Parathyroid adenoma (tissue), 2 donors: ENCODE measurements around the gene TAF4.

Experiments
- H2AFZ ChIP-seq: fragments of 300-600 bp; sonication (generic); one replicate; pipeline ENCODE4 v1.7.0; 2017; ENCODE audit warnings: antibody characterized with exemption, mild to moderate bottlenecking
- H3K27ac ChIP-seq: fragments of 300-600 bp; sonication (generic); one replicate; pipeline ENCODE4 v1.7.0; 2017
- H3K27me3 ChIP-seq: fragments of 300-600 bp; sonication (generic); one replicate; pipeline ENCODE4 v1.7.0; 2017; ENCODE audit warnings: low read length; ENCODE audit not compliant: control insufficient read depth, insufficient read depth
- H3K36me3 ChIP-seq: fragments of 300-600 bp; sonication (generic); one replicate; pipeline ENCODE4 v1.7.0; 2017; ENCODE audit warnings: low read length; ENCODE audit not compliant: control insufficient read depth, insufficient read depth
- H3K4me1 ChIP-seq: fragments of 300-600 bp; sonication (generic); one replicate; pipeline ENCODE4 v1.7.0; 2017; ENCODE audit warnings: control low read depth
- H3K4me2 ChIP-seq: fragments of 300-600 bp; sonication (generic); one replicate; pipeline ENCODE4 v1.7.0; 2017; ENCODE audit warnings: low read length
- H3K4me3 ChIP-seq: fragments of 300-600 bp; sonication (generic); one replicate; pipeline ENCODE4 v1.7.0; 2017; ENCODE audit warnings: low read depth, low read length
- H3K79me2 ChIP-seq: fragments of 300-600 bp; sonication (generic); one replicate; pipeline ENCODE4 v1.7.0; 2017; ENCODE audit warnings: control low read depth
- H3K9ac ChIP-seq: fragments of 300-600 bp; sonication (generic); one replicate; pipeline ENCODE4 v1.7.0; 2017; ENCODE audit warnings: mild to moderate bottlenecking
- H3K9me3 ChIP-seq: fragments of 300-600 bp; sonication (generic); one replicate; pipeline ENCODE4 v1.7.0; 2017; ENCODE audit warnings: low read length; ENCODE audit not compliant: control insufficient read depth
- TF ChIP-seq, protein P1 (sequence below): fragments of 300-600 bp; sonication (generic); IDR thresholded peaks from one replicate; pipeline ENCODE4 v1.7.0; 2017; ENCODE audit warnings: antibody characterized with exemption, mild to moderate bottlenecking
- donor health status: primary hyperparathyroidism.

TAF4 gene

DNA sequence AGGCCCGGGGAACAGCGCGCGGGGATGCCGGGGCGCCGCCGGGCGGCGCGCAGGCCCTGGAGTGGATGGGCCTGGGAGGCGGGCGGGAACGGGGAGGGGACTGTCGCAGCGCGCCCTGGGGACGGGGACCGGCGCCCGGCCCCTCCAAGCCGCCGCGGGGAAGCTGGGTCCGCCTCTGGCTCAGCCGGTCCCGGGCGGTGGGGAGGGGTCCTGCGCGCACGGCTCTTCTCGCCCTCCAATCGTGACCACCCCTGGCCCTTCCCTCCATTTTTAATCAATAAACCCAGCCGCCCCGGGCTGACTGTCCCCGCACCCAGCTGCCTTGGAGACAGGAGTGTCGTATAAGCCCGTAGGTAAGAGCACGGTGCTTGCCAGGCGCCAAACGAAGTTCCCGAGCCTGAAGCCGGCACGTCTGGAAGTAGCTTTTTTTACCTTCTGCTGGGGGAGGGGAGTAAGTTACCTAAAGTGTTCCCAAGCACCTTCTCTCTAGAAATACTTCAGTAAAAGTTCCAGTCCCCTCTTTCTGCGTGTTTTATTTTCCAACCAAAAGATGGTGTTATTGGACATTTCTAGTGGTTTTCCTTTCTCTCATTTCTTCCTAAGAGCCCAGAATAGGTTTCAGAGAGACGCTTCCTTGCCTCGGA, 780 bp upstream of the TAF4 start:
- peak overlapping the region; percentile 100 for H2AFZ ChIP-seq
- H3K4me1 ChIP-seq = peaks cover 16% of the 10 kb centered on the region
- peak overlapping the region; percentile 74 for H3K4me2 ChIP-seq
- H3K27me3 ChIP-seq = no peaks in the 10 kb centered on the region
- peak overlapping the region; percentile 95 for H3K27ac ChIP-seq
- TF ChIP-seq, protein P1, sequence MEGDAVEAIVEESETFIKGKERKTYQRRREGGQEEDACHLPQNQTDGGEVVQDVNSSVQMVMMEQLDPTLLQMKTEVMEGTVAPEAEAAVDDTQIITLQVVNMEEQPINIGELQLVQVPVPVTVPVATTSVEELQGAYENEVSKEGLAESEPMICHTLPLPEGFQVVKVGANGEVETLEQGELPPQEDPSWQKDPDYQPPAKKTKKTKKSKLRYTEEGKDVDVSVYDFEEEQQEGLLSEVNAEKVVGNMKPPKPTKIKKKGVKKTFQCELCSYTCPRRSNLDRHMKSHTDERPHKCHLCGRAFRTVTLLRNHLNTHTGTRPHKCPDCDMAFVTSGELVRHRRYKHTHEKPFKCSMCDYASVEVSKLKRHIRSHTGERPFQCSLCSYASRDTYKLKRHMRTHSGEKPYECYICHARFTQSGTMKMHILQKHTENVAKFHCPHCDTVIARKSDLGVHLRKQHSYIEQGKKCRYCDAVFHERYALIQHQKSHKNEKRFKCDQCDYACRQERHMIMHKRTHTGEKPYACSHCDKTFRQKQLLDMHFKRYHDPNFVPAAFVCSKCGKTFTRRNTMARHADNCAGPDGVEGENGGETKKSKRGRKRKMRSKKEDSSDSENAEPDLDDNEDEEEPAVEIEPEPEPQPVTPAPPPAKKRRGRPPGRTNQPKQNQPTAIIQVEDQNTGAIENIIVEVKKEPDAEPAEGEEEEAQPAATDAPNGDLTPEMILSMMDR = no peak
- peak overlapping the region; percentile 56 for H3K4me3 ChIP-seq
- H3K9me3 ChIP-seq = no peaks in the 10 kb centered on the region
- peak overlapping the region; percentile 37 for H3K9ac ChIP-seq
- H3K79me2 ChIP-seq = peaks cover 27% of the 10 kb centered on the region
- H3K36me3 ChIP-seq = no peaks in the 10 kb centered on the region

DNA sequence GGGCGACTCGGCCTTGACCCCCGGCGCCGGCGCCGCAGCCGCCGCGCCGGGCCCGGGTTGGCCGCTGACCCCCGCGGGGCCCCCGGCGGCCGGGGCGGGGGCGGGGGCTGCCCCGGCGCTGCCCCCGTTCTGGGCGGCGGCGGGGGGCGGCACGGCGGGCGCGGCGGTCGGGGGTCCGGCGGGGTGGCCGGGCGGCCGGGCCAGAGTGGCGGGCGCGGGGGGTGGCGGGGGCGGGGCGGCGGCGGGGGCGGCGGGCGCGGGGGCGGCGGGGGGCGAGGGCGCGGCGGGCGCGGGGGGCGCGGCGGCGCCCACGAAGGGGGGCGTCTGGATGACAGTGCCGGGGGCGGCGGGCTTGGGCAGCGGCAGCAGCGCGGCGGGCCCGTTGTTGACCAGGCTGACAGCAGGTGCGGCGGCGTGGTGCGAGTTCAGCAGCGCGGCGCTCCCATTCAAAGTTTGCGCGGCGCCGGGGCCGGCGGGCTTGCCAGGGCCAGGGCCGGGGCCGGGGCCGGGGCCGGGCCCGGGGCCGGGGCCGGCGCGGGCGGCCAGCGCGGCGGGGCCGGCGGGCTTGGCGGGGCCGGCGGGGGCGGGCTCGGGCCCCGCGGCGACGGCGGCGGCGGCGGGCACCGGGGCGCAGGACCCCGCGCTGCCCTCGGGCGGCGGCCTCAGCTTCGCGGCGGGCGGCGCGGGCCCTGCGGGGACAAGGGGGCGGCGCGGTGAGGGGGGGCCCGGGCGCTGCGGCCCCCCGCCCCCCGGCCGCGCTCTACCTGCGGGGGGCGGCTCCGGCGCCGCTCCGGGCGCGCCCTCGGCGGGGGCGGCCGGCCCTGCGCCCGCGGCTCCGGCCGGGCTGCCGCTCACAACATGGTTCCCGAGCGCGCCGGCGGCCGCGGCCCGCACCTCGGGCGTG, 659 bp downstream of the TAF4 start:
- Histone ChIP-seq H3K9ac (no peak overlapping the region), H3K4me1 (peaks cover 16% of the 10 kb centered on the region), H3K36me3 (no peaks in the 10 kb centered on the region), H3K79me2 (peaks cover 41% of the 10 kb centered on the region), H3K27ac (no peak overlapping the region), H3K4me2 (no peak overlapping the region), H3K9me3 (no peaks in the 10 kb centered on the region), H2AFZ (no peak overlapping the region), H3K27me3 (no peaks in the 10 kb centered on the region), H3K4me3 (peak overlapping the region; percentile 14)
- TF ChIP-seq, protein P1 = no peak

DNA sequence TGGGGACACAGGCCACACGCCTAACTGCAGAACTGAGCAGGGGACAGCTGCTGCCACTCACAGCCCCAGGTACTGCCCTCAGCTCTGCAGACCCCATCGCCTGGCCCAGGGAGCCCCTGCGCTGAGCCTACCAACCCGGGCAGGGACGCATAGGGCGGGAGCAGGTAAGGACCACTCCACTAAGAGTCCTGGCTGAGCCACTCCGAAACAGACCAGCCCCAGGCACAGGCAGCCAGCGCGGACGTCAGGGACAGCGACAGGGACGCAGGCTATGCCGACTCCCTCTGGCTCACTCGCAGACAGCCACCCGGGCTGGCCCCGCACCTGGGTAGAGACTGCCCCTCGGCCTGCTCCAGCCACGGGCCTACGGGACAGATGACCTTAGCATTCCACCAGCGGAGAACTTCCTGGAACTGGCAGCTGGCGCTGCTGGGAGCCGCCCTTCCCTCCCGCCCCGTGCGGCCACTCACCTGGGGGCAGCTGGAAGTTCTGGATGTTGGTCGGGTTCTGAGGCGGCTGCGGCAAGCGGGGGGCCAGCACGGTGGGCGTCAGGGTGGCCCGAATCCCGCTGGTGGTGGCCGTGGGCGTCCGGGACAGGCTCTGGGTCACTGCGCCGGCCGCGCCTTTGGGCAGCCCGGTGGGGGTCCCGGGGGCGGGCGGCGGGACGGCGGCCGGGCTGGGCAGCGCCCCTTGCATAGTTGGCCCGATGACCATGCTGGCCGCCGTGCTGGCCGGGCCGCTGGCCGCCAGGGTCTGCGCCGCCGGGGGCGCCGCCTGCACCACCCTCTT, 1.5 kb downstream of the TAF4 start:
- Histone ChIP-seq H3K9ac (no peak overlapping the region), H3K79me2 (peaks cover 48% of the 10 kb centered on the region), H3K4me2 (peak overlapping the region; percentile 72), H3K27ac (no peak overlapping the region), H3K4me3 (peak overlapping the region; percentile 32), H3K36me3 (no peaks in the 10 kb centered on the region), H3K9me3 (no peaks in the 10 kb centered on the region), H3K4me1 (peaks cover 16% of the 10 kb centered on the region), H3K27me3 (no peaks in the 10 kb centered on the region), H2AFZ (no peak overlapping the region)
- TF ChIP-seq, protein P1 = no peak

DNA sequence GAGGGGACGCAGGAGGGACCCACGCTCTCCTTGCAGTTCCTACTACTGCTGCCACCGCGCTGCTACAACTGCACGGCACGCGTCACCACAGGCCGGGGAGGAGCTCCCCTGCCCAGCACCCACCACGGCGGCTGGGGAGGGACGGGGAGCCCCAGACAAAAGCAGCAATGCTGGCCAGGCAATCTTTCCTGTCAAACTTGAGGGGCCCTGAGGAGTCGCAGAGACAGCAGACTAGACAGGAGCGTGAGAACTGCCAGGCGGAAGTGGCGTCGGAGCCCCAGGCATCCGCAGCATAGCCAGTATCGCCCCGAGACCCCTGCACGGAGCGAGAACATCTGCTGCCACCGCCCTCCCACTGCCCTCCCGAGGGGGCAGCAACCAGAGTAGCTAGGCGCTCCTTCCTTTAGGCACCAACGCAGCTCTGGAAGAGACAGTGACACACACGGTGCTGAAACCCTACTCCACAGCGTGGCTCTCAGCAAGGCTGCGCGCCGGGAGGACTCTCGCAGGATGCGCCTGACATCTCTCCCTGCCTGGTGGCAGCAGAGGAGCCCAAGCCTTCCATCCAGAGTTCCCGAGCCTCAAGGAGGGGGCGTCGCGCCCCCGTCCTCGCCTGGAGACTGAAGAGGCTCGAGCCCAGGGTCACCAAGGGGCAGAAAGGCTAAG, 2.2 kb downstream of the TAF4 start:
- Histone ChIP-seq H3K4me3 (no peak overlapping the region), H3K9me3 (no peaks in the 10 kb centered on the region), H3K4me2 (peak overlapping the region; percentile 72), H3K27ac (no peak overlapping the region), H2AFZ (no peak overlapping the region), H3K4me1 (peaks cover 16% of the 10 kb centered on the region), H3K36me3 (no peaks in the 10 kb centered on the region), H3K79me2 (peaks cover 52% of the 10 kb centered on the region), H3K9ac (no peak overlapping the region), H3K27me3 (no peaks in the 10 kb centered on the region)
- TF ChIP-seq, protein P1 = no peak
